HepG2 (cell line): Measurements from ENCODE around the gene SPI1. TPM values are rescaled to one million over a fixed set of nuclear protein-coding genes. Genes with fewer than 3 reads are reported as not detected.

Experiments
- ARHGAP35 ChIP-seq: sonication (generic); formaldehyde crosslinking; IDR thresholded peaks from 2 replicates; pipeline ENCODE4 v1.9.0; 2022; ENCODE audit warnings: mild to moderate bottlenecking, inconsistent platforms, moderate library complexity, missing genetic modification reagents, borderline replicate concordance
- ARID2 ChIP-seq: sonication (generic); formaldehyde crosslinking; IDR thresholded peaks from 2 replicates; pipeline ENCODE4 v1.8.1; 2022; ENCODE audit warnings: mild to moderate bottlenecking, missing genetic modification reagents, borderline replicate concordance
- BRCA1 ChIP-seq: sonication (generic); formaldehyde crosslinking; IDR thresholded peaks from 2 replicates; pipeline ENCODE4 v1.4.0; 2020; ENCODE audit warnings: missing genetic modification reagents
- CEBPG ChIP-seq: IDR thresholded peaks from 2 replicates; pipeline ENCODE4 v1.6.1; 2016
- CHD4 ChIP-seq: fragments of 200-600 bp; sonication (generic); IDR thresholded peaks from 2 replicates; pipeline ENCODE4 v1.7.0; 2017; ENCODE audit warnings: mild to moderate bottlenecking, low read length, borderline replicate concordance
- FOXA1 ChIP-seq, 2 experiments: fragments of 450-650 bp in 1 of 2; sonication (generic) in 1 of 2; formaldehyde crosslinking in 1 of 2; IDR thresholded peaks; 2 replicates each; pipeline versions ENCODE4 v1.4.0 to v1.6.1; 2016 to 2020; ENCODE audit warnings: missing genetic modification reagents in 1 of 2
- HOXA9 ChIP-seq: sonication (generic); formaldehyde crosslinking; IDR thresholded peaks from 2 replicates; pipeline ENCODE4 v1.8.1; 2022; ENCODE audit warnings: missing genetic modification reagents, mild to moderate bottlenecking, moderate library complexity, borderline replicate concordance
- NCOA2 ChIP-seq: sonication (generic); formaldehyde crosslinking; IDR thresholded peaks from 2 replicates; pipeline ENCODE4 v1.8.0; 2022; ENCODE audit warnings: inconsistent platforms
- PATZ1 ChIP-seq: sonication (generic); formaldehyde crosslinking; IDR thresholded peaks from 2 replicates; pipeline ENCODE4 v1.4.0; 2020; ENCODE audit warnings: missing genetic modification reagents
- POLR2G ChIP-seq: fragments of 200-400 bp; formaldehyde crosslinking; IDR thresholded peaks from 2 replicates; pipeline ENCODE4 v1.6.1; 2018; ENCODE audit warnings: mild to moderate bottlenecking, low read depth, low read length, moderate library complexity
- REL ChIP-seq: sonication (generic); formaldehyde crosslinking; conservative IDR thresholded peaks from 2 replicates; pipeline ENCODE4 v1.8.0; 2022; ENCODE audit warnings: mild to moderate bottlenecking, missing genetic modification reagents, moderate library complexity
- SMARCE1 ChIP-seq: fragments of 450-650 bp; IDR thresholded peaks from 2 replicates; pipeline ENCODE4 v1.6.1; 2017; ENCODE audit warnings: borderline replicate concordance
- SNRNP70 ChIP-seq: fragments of 200-400 bp; formaldehyde crosslinking; IDR thresholded peaks from 2 replicates; pipeline ENCODE4 v1.6.1; 2017; ENCODE audit warnings: mild to moderate bottlenecking, low read depth, low read length, moderate library complexity
- YEATS4 ChIP-seq: sonication (generic); formaldehyde crosslinking; IDR thresholded peaks from 2 replicates; pipeline ENCODE4 v1.4.0; 2020; ENCODE audit warnings: missing genetic modification reagents, borderline replicate concordance
- ZBTB42 ChIP-seq: sonication (generic); formaldehyde crosslinking; IDR thresholded peaks from 2 replicates; pipeline ENCODE4 v1.5.0; 2020; ENCODE audit warnings: mild to moderate bottlenecking, missing genetic modification reagents
- ZFYVE20 ChIP-seq: sonication (generic); formaldehyde crosslinking; IDR thresholded peaks from 2 replicates; pipeline ENCODE4 v1.8.0; 2023; ENCODE audit warnings: low read depth, mild to moderate bottlenecking, moderate library complexity, missing genetic modification reagents, borderline replicate concordance
- ZMYM3 ChIP-seq: sonication (generic); formaldehyde crosslinking; IDR thresholded peaks from 2 replicates; pipeline ENCODE4 v1.5.1; 2020; ENCODE audit warnings: mild to moderate bottlenecking, missing genetic modification reagents
- ZNF274 ChIP-seq: sonication (generic); formaldehyde crosslinking; IDR thresholded peaks from 2 replicates; pipeline ENCODE4 v1.5.1; 2020; ENCODE audit warnings: mild to moderate bottlenecking, missing genetic modification reagents
- ZNF281 ChIP-seq: sonication (generic); formaldehyde crosslinking; IDR thresholded peaks from 2 replicates; pipeline ENCODE4 v1.4.0; 2020; ENCODE audit warnings: missing genetic modification reagents, borderline replicate concordance
- ZNF367 ChIP-seq: sonication (generic); formaldehyde crosslinking; IDR thresholded peaks from 2 replicates; pipeline ENCODE4 v1.4.0; 2020; ENCODE audit warnings: missing genetic modification reagents, borderline replicate concordance
- ZNF552 ChIP-seq: sonication (generic); formaldehyde crosslinking; IDR thresholded peaks from 2 replicates; pipeline ENCODE4 v1.9.0; 2022; ENCODE audit warnings: missing genetic modification reagents, mild to moderate bottlenecking, borderline replicate concordance
- ZNF629 ChIP-seq: sonication (generic); formaldehyde crosslinking; conservative IDR thresholded peaks from 2 replicates; pipeline ENCODE4 v1.5.0; 2020; ENCODE audit warnings: missing genetic modification reagents
- ZNF703 ChIP-seq: sonication (generic); formaldehyde crosslinking; IDR thresholded peaks from 2 replicates; pipeline ENCODE4 v1.5.1; 2020; ENCODE audit warnings: missing genetic modification reagents, mild to moderate bottlenecking, moderate library complexity, borderline replicate concordance
- ZNF781 ChIP-seq: sonication (generic); formaldehyde crosslinking; IDR thresholded peaks from 2 replicates; pipeline ENCODE4 v1.5.1; 2020; ENCODE audit warnings: borderline replicate concordance, mild to moderate bottlenecking, missing genetic modification reagents; ENCODE audit errors: not compliant biosample characterization
- ZNF788 ChIP-seq: sonication (generic); formaldehyde crosslinking; IDR thresholded peaks from 2 replicates; pipeline ENCODE4 v1.5.0; 2020; ENCODE audit warnings: mild to moderate bottlenecking, missing genetic modification reagents, borderline replicate concordance
- ZNF891 ChIP-seq: sonication (generic); formaldehyde crosslinking; IDR thresholded peaks from 2 replicates; pipeline ENCODE4 v1.5.0; 2020; ENCODE audit warnings: mild to moderate bottlenecking, missing genetic modification reagents
- polyA plus RNA-seq, 8 experiments: library from polyadenylated mRNA; depleted of rRNA in 3 of 8; stranded (reverse) in 7 of 8; unstranded in 1 of 8; fragments of >200 nt; fragmentation: Illumina TruSeq in 4 of 8; extraction: Trizol in 4 of 8; gene quantifications; 2 replicates each; pipeline versions ENCODE4 v1.2.1 to v1.2.3, GENCODE V29; 2011 to 2016; ENCODE audit warnings: low read depth in 4 of 8, missing spikeins in 1 of 8, mixed read lengths in 1 of 8; ENCODE audit not compliant: insufficient read depth in 1 of 8
- total RNA-seq, 5 experiments: library from RNA; depleted of rRNA; stranded (reverse); fragments of >200 nt; fragmentation: Illumina TruSeq; extraction: Trizol; gene quantifications; 2 replicates each; pipeline ENCODE4 v1.2.3, GENCODE V29; 2016; ENCODE audit warnings: low read depth in 1 of 5

Gene SPI1
- total and polyA plus RNA-seq, 2 of the 13 experiments (the other 11 are each of a cell fraction or from before 2014, with no cell fraction given), result not detected

GRCh38 chr11:47355283-47356128, 22.8 kb downstream of the SPI1 start (continued):
- TF ChIP-seq ZNF629 (no peak), ZMYM3 (CRISPR knock-in tag) (peak; percentile 23; the same call in 1 of the 2 replicates), YEATS4 (CRISPR knock-in tag) (no peak), PATZ1 (CRISPR knock-in tag) (peak; percentile 79), ARHGAP35 (CRISPR knock-in tag) (no peak), REL (CRISPR knock-in tag) (no peak), ZNF367 (CRISPR knock-in tag) (no peak), NCOA2 (CRISPR knock-in tag) (peak; percentile 43; the same call in 1 of the 2 replicates), SMARCE1 (no peak), FOXA1 (IDR thresholded peaks at IDR 0.05) (no peak), FOXA1 (CRISPR knock-in tag; IDR thresholded peaks at IDR 0.05) (peak; percentile 53), ARID2 (CRISPR knock-in tag) (no peak), ZFYVE20 (CRISPR knock-in tag) (no peak), ZBTB42 (CRISPR knock-in tag) (no peak), BRCA1 (no peak), ZNF274 (CRISPR knock-in tag) (no peak), ZNF781 (CRISPR knock-in tag) (no peak), ZNF552 (CRISPR knock-in tag) (no peak), ZNF703 (CRISPR knock-in tag) (no peak), SNRNP70 (no peak), ZNF281 (CRISPR knock-in tag) (peak; percentile 50; the same call in 1 of the 2 replicates), POLR2G (no peak), ZNF891 (CRISPR knock-in tag) (no peak), HOXA9 (CRISPR knock-in tag) (peak; percentile 62; the same call in 1 of the 2 replicates), CHD4 (no peak), CEBPG (CRISPR knock-in tag) (peak; percentile 48), ZNF788 (CRISPR knock-in tag) (peak; percentile 74; the same call in 1 of the 2 replicates)
